NCI-H1436 treated with DMSO at 0.1 percent for 48 hours (cell line): ENCODE results near the gene CPSF4L.

Experiments
- DNase-seq: peaks from one replicate; lab custom pipeline; 2025; lab: John Stamatoyannopoulos, UW

Gene CPSF4L

GRCh38 chr17:73289549-73290254 lies 28.0 kb upstream of the CPSF4L start:
- DNase-seq, result no peak

GRCh38 chr17:73288534-73289302 lies 27.0 kb upstream of the CPSF4L start:
- no peak for DNase-seq

GRCh38 chr17:73286863-73287296 lies 25.2 kb upstream of the CPSF4L start:
- no peak for DNase-seq

GRCh38 chr17:73285916-73286862 lies 24.5 kb upstream of the CPSF4L start:
- DNase-seq, result no peak

- DNase-seq, result no peak
Measured at GRCh38 chr17:73285603-73285908, 23.9 kb upstream of the CPSF4L start.

GRCh38 chr17:73284906-73285602 lies 23.4 kb upstream of the CPSF4L start:
- no peak for DNase-seq

GRCh38 chr17:73284354-73284753 lies 22.7 kb upstream of the CPSF4L start:
- no peak for DNase-seq

GRCh38 chr17:73283841-73284282 lies 22.2 kb upstream of the CPSF4L start:
- no peak for DNase-seq

- no peak for DNase-seq
Measured at GRCh38 chr17:73283250-73283649, 21.6 kb upstream of the CPSF4L start.

GRCh38 chr17:73282629-73283028 lies 20.9 kb upstream of the CPSF4L start:
- no peak for DNase-seq

GRCh38 chr17:73281928-73282327 lies 20.2 kb upstream of the CPSF4L start:
- DNase-seq, result peak; percentile 85

- no peak for DNase-seq
Measured at GRCh38 chr17:73280191-73280590, 18.5 kb upstream of the CPSF4L start.

GRCh38 chr17:73279704-73280103 lies 18.0 kb upstream of the CPSF4L start:
- DNase-seq, result no peak

GRCh38 chr17:73278465-73279453 lies 17.1 kb upstream of the CPSF4L start:
- peak; percentile 71 for DNase-seq

GRCh38 chr17:73278049-73278464 lies 16.4 kb upstream of the CPSF4L start:
- DNase-seq, result no peak

- DNase-seq, result no peak
Measured at GRCh38 chr17:73274490-73274889, 12.8 kb upstream of the CPSF4L start.

- DNase-seq, result no peak
Measured at GRCh38 chr17:73272906-73273218, 11.2 kb upstream of the CPSF4L start.

GRCh38 chr17:73271072-73271471 lies 9.4 kb upstream of the CPSF4L start:
- DNase-seq, result peak; percentile 87

GRCh38 chr17:73269791-73270190 lies 8.1 kb upstream of the CPSF4L start:
- DNase-seq, result no peak

GRCh38 chr17:73269329-73269615 lies 7.6 kb upstream of the CPSF4L start:
- no peak for DNase-seq
